ENCODE data around the gene PGLYRP2.
"Not testable (repeated sequence)": the region's sequence is repeated elsewhere in the genome, so short reads cannot be mapped to it uniquely, and the experiment has no call there.

Gene PGLYRP2

GRCh38 chr19:15479391-15480345 is at the start of gene PGLYRP2:
PGLYRP2 (minus strand) TSS chr19:15479501; CDS start chr19:15479371, 130 bp downstream.
- DNase-seq, result no peak

GRCh38 chr19:15527705-15528104 is 48.4 kb upstream of the PGLYRP2 start:
- DNase-seq, result no peak

DNA sequence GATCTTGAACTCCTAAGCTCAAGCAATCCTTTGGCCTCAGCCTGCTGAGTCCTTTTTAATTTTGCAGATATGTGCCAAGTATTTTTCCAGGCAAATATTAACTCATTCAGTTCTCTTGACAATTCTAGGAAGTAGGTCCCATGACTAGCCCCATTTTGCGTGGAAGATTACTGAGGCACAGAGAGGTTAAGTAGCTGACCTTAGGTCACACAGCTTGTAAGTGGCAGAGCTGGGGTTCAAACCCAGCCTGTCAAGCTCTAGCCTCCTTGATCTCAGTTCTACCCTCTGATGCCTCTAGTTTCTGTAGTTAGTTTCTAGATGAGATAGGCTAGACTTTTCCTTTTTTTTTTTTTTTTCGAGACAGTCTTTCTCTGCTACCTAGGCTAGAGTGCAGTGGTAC is 47.1 kb upstream of the PGLYRP2 start:
- DNase-seq, result no peak

DNA sequence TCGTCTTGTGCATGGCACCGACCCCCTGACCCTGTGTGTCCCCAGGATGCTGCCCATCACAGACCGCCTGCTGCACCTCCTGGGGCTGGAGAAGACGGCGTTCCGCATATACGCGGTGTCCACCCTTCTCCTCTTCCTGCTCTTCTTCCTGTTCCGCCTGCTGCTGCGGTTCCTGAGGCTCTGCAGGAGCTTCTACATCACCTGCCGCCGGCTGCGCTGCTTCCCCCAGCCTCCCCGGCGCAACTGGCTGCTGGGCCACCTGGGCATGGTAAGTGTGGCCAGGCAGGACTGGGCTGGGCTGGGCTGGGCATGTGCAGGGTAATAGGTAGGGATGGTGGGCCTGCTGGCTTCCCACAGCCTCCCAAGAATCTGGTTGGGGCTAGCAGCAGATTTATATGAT is 46.0 kb upstream of the PGLYRP2 start:
- no peak for DNase-seq

DNA sequence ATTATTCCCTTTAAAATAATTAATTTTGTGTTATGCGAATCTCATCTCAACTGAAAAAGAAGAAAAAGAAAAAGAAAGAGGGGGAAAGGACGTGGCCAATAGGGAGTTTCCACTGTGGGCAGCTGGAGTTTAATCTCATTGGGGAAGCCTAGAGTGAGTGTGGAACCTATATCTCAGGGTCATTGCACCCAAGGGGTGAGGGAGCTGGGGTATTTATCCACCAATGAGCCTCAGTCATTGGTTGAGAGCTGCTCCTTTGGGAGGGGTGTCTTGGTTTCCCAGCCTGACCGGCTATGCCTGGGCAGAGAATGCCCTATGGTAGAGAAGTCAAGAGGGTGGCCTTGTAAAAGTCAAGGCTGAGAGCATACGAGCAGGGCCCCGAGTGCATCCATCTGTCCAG is 45.5 kb upstream of the PGLYRP2 start:
- DNase-seq, result no peak

DNA sequence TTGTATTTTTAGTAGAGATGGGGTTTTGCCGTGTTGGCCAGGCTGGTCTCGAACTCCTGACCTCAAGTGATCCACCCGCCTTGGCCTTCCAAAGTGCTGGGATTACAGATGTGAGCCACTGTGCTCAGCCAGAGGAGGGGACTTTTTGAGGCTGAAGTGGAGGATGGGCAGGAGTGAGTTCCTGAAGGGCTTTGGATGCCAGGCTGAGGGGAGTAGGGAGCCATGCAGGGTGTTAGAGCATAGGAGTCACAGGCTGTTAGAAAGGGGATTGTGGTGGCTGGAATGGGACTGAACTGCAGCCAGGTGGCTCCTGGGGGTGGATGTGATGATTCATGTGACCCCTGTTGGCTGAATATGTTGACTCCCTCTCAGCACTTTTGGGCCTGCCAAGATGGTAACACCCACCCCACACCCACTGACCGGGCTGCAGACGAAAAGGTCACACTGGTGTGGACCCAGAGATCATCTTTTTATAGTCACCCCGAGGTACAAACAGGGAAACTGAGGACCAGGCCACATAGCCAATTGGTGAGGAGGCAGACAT is 40.2 kb upstream of the PGLYRP2 start:
- no peak for DNase-seq

GRCh38 chr19:15517778-15518177 is 38.5 kb upstream of the PGLYRP2 start:
- no peak for DNase-seq

DNA sequence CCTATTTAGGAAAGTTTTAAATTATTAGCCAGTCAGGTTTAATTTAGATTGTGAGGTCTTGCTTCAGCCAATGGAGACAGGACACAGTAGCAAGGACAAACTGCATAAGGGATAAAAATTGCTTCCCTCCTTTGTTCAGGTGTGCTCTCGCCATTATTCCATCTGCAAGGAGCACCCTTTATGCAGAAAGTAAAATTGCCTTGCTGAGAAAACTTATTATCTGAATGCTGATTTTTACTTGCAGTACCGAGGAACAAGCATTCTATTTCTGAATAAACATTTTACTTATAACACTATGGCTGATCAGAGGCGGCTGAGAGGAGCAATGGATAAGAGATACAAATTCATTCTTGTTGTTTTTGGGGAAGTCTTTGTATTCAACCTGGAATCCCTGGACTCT is 37.1 kb upstream of the PGLYRP2 start:
- no peak for DNase-seq

DNA sequence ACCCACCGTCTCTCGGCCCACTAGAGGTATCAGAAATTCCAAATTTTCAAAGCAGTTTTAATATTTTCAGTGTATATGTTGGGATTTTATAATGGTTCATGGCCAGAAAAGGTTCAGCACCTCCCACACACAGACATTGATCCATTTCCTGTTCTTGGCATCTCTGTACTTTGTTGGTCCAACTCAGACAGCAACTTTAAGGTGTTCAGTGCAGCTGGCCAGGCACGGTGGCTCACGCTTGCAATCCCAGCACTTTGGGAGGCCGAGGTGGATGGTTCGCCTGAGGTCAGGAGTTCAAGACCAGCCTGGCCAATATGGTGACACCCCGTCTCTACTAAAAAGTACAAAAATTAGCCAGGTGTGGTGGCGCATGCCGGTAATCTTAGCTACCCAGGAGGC is 35.9 kb upstream of the PGLYRP2 start:
- DNase-seq, result not testable (repeated sequence)

DNA sequence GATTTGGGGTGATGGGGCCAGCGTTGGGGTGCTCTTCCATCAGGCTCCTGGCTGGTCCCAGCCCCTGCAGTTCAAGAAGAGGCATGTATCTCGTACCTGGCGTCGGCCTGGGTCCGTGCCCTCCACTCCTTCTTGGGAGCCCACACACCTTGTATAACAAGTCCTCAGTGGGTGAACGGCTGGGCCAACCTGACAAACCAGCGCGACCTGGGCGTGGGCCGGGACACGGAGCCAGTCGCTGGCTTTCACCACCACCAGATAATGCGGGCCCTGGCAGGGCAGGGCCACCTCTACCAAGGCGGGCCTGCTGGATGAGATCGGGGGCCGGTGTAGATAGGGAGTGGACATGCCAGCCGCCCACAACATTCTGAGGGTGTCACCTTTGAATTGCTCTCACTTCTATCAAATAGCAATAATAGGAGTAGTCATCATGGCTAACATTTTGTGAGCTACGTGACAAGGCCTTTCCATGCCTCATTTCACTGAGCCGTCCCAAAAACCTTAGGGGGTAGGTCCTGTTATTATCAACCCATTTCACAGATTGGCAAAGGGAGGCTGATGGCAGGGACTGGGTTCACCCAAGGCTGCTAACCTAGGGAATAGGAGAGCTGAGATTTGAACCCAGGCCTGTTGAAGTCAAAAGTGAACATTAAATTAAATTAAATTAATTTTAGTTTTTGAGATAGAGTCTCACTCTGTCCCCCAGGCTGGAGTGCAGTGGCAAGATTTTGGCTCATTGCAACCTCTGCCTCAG is 32.5 kb upstream of the PGLYRP2 start:
- no peak for DNase-seq

- DNase-seq, result no peak
These were observed 28.9 kb upstream of the PGLYRP2 start, which contains the start of gene CYP4F22 for GRCh38 chr19:15508035-15508710. CYP4F22 (plus strand) TSS chr19:15508525; CDS start chr19:15525337, 16,812 bp downstream.

DNA sequence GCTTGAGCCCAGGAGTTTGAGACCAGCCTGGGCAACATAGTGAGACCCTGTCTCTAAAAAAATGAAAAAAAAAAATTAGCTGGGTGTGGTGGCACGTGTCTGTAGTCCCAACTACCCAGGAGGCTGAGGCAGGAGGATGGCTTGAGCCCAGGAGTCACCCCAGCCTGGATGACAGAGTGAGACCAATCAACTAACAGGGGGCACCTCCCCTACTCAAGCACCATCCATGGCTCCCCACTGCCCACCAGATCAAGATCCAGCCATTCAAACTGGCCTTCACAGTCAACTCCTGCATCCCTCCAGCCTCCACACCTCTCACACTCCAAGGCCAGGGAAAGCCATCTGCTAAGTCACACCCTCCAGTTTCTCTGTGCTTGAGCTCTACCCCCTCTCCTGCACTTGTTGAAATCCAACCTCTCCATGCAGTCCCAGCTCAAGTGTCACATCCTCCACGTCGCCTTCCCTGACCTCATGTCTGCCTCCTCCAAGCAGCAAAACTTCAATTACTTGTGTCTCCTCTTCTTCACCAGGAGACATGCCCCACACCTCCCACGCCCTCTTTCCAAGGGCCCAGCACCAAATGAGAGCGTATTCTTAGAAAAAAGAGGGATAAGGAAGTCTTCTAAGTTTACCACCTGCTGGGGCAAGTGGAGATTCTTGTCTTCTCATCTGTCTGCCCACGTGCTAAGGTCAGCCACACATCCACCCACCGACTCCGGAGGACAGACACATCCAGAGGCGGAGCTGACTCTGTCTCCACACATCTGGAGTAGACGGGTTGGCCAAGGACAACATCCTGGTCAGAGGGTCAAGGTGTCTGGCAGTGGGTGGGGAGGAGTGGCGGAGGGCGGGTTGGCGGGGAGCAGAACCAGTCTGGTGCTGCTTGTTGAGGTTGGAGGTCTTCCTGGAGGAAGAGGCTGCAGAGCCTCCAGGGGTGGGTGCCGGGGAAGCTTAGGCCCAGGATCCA is 28.1 kb upstream of the PGLYRP2 start:
- DNase-seq, result no peak

GRCh38 chr19:15506074-15506571 is 26.8 kb upstream of the PGLYRP2 start:
- no peak for DNase-seq

DNA sequence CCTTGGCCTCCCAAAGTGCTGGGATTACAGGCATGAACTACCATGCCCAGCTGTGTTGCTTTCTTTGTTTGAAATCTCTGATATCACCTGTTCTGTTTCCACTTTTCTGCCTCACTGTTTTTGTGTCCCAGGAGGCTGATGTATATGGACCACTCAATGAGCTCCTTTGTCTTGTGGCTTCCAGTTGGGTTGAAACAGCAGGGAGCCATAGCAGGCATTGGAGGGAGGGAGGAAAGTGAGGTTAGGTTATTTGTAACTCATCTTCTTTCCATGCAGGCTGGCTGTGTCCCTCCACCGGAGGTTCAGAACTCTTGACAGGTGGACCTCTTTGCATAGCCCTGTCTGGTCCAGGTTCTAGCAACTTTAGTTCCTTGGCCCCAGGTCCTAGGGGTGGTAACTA is 23.0 kb upstream of the PGLYRP2 start:
- DNase-seq, result no peak

DNA sequence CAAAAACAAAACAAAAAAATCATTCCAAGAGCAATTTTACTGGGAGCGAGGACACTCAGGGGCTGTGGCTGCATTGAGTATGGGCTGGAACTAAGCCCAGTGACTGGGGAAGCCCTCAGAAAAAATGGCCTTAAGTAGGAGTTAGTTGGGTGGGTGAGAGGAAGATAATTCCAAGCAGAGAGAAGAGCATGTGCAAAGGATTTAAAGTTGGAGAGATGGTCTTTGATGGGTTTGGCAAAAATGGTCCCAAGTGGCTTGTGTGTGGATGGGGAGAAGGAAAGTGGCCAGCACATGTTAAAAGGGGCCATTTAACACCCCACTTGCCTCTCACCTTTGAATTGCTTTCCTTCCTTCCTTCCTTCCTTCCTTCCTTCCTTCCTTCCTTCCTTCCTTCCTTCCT is 22.3 kb upstream of the PGLYRP2 start:
- DNase-seq, result no peak

- no peak for DNase-seq
These were observed 19.6 kb upstream of the PGLYRP2 start for GRCh38 chr19:15498910-15499309.

- DNase-seq, result no peak
These were observed 19.0 kb upstream of the PGLYRP2 start for GRCh38 chr19:15498156-15498858.

DNA sequence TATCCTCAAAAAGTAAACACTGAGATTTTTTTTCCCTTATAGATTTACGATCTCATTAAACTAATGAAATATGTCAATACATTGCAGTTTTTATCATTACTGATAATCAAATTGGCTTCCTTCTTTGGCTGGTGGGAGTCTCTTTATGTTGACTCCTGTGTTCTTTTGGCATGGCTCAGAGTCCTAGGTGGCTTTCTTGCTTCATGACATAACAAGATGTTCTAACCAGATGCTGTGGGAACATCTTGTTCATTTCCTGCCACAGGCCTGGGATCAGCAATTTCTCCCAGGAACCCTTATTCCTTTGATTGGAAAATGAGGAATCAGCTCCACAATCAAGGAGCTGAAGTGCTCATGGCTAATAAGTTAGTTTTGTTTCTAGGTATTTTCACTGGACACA is 15.8 kb upstream of the PGLYRP2 start:
- DNase-seq, result no peak

- DNase-seq, result no peak
These were observed 9.4 kb upstream of the PGLYRP2 start for GRCh38 chr19:15488489-15489226.

GRCh38 chr19:15487038-15487437 is 7.7 kb upstream of the PGLYRP2 start:
- no peak for DNase-seq
